ENCODE measurements around the gene KYNU.

The KYNU gene

DNA sequence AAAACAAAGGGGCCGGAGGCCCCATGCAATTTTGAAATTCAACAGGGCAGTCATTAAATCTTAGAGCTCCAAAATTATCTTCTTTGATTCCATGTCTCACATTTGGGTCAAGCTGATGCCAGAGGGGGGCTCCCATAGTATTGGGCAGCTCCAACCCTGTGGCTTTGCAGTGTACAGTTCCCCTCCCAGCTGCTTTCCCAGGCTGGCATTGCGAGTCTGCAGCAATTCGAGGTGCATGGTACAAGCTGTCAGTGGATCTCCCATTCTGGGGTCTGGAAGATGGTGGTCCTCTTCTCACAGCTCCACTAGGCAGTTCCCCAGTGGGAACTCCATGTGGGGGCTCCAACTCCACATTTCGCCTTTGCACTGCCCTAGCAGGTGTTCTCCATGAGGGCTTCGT, 179.1 kb downstream of the KYNU start:
- DNase-seq (ENCODE audit: extremely low read depth, low read depth) = no peak
- no peak overlapping the region for H3K4me3 ChIP-seq (replicated peaks; ENCODE audit: low read depth, low read length)
- TF ChIP-seq CTCF (IDR thresholded peaks at IDR 0.05; ENCODE audit: low read depth, low read length, missing control alignments) = no peak

DNA sequence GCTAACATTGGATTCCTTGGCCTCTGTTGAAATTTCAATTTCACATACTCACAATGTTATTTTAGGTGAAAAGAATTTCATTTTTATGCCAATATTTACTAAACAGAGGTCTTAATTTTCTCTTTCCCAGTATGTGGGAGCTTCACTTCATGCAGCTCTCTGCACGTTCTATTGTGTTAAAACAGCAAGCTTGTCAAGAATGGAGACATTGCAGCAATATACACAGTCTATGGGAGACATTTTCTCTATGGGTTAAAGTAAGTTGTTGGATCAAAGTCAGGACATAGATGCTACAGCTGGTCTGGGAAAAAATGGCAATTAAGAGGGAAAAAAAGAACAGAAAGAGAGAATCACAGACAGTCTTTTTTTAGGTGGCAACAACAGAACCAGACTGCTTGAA, 181.4 kb downstream of the KYNU start:
- no peak for TF ChIP-seq CTCF (IDR thresholded peaks at IDR 0.05; ENCODE audit: low read depth, low read length, missing control alignments)
- no peak overlapping the region for H3K4me3 ChIP-seq (replicated peaks; ENCODE audit: low read depth, low read length)
- DNase-seq (ENCODE audit: extremely low read depth, low read depth) = no peak

DNA sequence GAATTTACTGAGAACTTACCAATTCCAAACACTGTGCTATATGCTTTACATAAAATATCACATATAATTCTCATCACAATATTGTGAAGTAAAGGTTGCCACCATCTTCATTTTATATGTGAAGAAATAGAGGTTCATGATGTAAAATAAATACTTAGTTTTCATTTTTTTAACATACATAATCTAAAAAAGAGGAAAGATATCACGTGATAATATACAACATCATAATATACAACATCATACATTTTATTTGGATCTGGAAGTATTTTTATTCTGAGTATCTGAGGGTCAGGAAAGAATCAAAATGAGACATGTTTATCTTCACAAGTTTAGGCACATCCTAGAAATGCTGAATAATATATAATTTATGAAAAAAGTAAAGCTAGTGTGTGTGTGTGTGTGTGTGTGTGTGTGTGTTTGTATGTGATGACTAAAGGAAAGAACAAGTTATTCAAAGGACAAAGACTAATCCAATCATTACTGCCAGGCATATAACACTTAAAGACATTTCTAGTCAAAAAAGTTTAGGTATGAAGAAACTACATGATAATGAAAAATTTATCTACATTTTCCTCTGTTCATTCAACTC, 186.2 kb downstream of the KYNU start:
- H3K4me3 ChIP-seq (replicated peaks; ENCODE audit: low read depth, low read length) = no peak overlapping the region
- TF ChIP-seq CTCF (IDR thresholded peaks at IDR 0.05; ENCODE audit: low read depth, low read length, missing control alignments) = no peak
- no peak for DNase-seq (ENCODE audit: extremely low read depth, low read depth)

GRCh38 chr2:143068094-143068493, 190.6 kb downstream of the KYNU start:
- DNase-seq (ENCODE audit: extremely low read depth, low read depth) = no peak
- no peak for TF ChIP-seq CTCF (IDR thresholded peaks at IDR 0.05; ENCODE audit: low read depth, low read length, missing control alignments)
- H3K4me3 ChIP-seq (replicated peaks; ENCODE audit: low read depth, low read length) = no peak overlapping the region

DNA sequence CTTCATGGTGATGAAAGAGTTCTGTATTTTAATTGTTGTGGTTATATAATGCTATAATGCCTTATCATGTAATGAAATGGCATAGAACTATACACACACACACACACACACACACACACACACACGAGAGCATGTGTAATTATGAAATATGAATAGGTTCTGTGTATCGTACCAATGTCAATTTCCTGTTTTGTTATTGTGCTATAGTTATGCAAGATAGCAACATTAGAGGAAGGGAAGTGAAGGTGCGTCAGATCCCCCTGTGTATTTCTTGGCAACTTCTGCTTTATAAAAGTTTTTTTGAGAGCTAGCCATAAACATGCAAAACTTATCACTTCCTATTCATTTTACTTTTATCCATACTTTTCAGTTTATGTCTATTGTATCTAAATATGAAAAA, 191.0 kb downstream of the KYNU start:
- no peak overlapping the region for H3K4me3 ChIP-seq (replicated peaks; ENCODE audit: low read depth, low read length)
- no peak for DNase-seq (ENCODE audit: extremely low read depth, low read depth)
- TF ChIP-seq CTCF (IDR thresholded peaks at IDR 0.05; ENCODE audit: low read depth, low read length, missing control alignments) = no peak

DNA sequence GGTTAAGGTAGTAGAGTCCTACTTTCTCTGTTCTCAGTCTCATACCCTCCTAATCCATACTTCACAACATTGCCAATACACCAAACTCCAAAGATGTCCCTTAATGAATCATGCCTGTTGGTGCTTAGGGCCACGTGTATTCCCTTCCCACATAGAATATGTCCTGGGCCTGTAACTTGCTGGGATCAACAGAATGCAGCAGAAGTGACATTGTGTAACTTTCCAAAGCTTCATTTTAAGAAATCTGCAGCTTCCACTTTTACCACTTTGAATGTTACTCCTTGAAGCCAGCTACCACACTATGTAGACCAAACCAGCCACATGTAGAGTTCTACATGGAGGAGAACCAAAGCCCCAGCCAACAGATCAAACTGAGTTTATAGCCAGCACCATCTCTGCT, 193.2 kb downstream of the KYNU start:
- TF ChIP-seq CTCF (IDR thresholded peaks at IDR 0.05; ENCODE audit: low read depth, low read length, missing control alignments) = no peak
- H3K4me3 ChIP-seq (replicated peaks; ENCODE audit: low read depth, low read length) = no peak overlapping the region
- DNase-seq (ENCODE audit: extremely low read depth, low read depth) = no peak

All from HFF-Myc (cell line).